Gastroesophageal sphincter (tissue), 4 donors: ENCODE measurements around the gene TCF7L2. TPM values are rescaled to one million over a fixed set of nuclear protein-coding genes. Genes with fewer than 3 reads are reported as not detected.

Experiments
- ATAC-seq: fragments of 150-250 bp; one replicate; pipeline ENCODE4 v1.9.1; 2016; ENCODE audit warnings: mild to moderate bottlenecking, moderate library complexity
- H3K27ac ChIP-seq, 4 donors: fragments of 200-600 bp; sonication (generic) in 3 of 4; 1 replicate in 3 of 4; 2 replicates in 1 of 4; pipeline ENCODE4 v1.5.1; 2016 to 2019
- H3K27me3 ChIP-seq: fragments of 200-600 bp; sonication (generic); one replicate; pipeline ENCODE4 v1.5.1; 2019
- H3K36me3 ChIP-seq, 2 donors: fragments of 200-600 bp; sonication (generic); one replicate each; pipeline ENCODE4 v1.5.1; 2019; ENCODE audit warnings: control low read depth in 1 of 2
- H3K4me1 ChIP-seq, 3 donors: fragments of 200-600 bp; sonication (generic); 1 replicate in 2 of 3; 2 replicates in 1 of 3; pipeline ENCODE4 v1.5.1; 2016 to 2019; ENCODE audit warnings: control low read depth in 2 of 3
- H3K4me3 ChIP-seq, 2 donors: fragments of 200-600 bp; sonication (generic); one replicate each; pipeline ENCODE4 v1.5.1; 2019; ENCODE audit warnings: mild to moderate bottlenecking in 1 of 2, moderate library complexity in 1 of 2
- H3K9me3 ChIP-seq, 3 donors: fragments of 200-600 bp; sonication (generic); one replicate each; pipeline ENCODE4 v1.5.1; 2017 to 2019; ENCODE audit warnings: control low read depth in 2 of 3
- EP300 ChIP-seq: sonication (generic); formaldehyde crosslinking; IDR thresholded peaks from one replicate; pipeline ENCODE4 v1.6.1; 2017; ENCODE audit warnings: antibody characterized with exemption, mild to moderate bottlenecking
- POLR2A ChIP-seq, 2 donors: fragments of 450-650 bp; IDR thresholded peaks; one replicate each; pipeline ENCODE4 v1.6.1; 2017; ENCODE audit warnings: antibody characterized with exemption in 2 of 2, mild to moderate bottlenecking in 2 of 2, moderate library complexity in 1 of 2
- POLR2AphosphoS5 ChIP-seq: sonication (generic); formaldehyde crosslinking; IDR thresholded peaks from one replicate; pipeline ENCODE4 v1.6.1; 2017; ENCODE audit warnings: antibody characterized with exemption
- WGBS, 2 donors: methylation state at CpG; one replicate each; pipeline ENCODE4 v1.1.5; 2018; ENCODE audit warnings: low coverage in 1 of 2; 5-methylcytosine and 5-hydroxymethylcytosine counted together
- total RNA-seq, 4 donors: library from RNA; depleted of rRNA; stranded (reverse); fragments of >200 nt; gene quantifications; one replicate each; pipeline ENCODE4 v1.1.0, GENCODE V29; 2016
- TF ChIP-seq, protein P1 (sequence below), 4 experiments: fragments of 200-600 bp in 2 of 4; fragments of 450-650 bp in 2 of 4; sonication (generic) in 1 of 4; IDR thresholded peaks; one replicate each; pipeline ENCODE4 v1.5.1; 2017 to 2019; ENCODE audit warnings: antibody characterized with exemption in 4 of 4, mild to moderate bottlenecking in 2 of 4, moderate library complexity in 2 of 4

Gene TCF7L2
- total RNA-seq, 4 donors from 2014 or later, result 12.6 to 22.4 (median 20.2) TPM

DNA sequence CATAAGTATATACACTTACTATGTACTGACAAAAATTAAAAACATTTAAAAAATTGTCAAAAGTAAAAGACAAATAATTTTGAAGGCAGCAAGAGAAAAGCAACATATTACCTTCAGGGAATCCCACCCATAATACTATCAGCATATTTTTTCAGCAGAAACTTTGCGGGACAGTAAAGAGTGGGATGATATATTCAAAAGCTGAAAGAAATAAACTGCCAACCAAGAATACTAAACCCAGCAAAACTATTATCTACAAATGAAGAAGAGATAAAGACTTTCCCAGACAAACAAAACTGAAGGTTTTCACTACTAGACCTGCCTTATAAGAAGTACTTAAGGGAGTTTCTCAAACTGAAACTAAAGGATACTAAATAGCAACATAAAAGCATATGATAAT is 257.9 kb downstream of the TCF7L2 start:
- H3K4me3 ChIP-seq, result no peak overlapping the region
- no peak for ATAC-seq
- no peaks in the 10 kb centered on the region for H3K36me3 ChIP-seq
- 85% methylated on average over 1 of the region's 1 CpG; no CpG with 5 or more reads in 1 of the 2 donors for WGBS, 2 donors
- no peak overlapping the region for H3K27ac ChIP-seq
- H3K9me3 ChIP-seq, result peaks cover 0 to 56% (median 0%) of the 10 kb centered on the region in 3 donors
- no peak for TF ChIP-seq POLR2A (IDR thresholded peaks at IDR 0.05)
- TF ChIP-seq EP300, result no peak
- no peak for TF ChIP-seq POLR2AphosphoS5
- no peaks in the 10 kb centered on the region for H3K4me1 ChIP-seq
- H3K27me3 ChIP-seq, result no peaks in the 10 kb centered on the region

DNA sequence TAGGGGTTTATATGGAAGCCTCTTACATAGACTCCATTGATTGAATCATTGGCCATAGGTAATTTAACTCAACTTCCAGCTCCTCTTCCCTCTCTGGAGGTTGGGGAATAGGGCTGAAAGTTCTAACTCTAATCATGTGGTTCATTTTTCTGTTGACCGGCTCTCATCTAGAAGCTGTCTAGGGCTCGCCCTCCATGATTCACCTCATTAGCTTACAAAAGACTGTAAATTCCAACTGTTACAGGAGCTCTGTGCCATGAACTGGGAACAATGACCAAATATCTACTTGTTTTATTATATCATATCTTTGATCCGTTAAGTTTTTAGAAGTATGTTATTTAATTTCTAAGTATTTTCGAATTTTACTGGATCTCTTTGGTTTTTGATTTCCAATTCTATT is 263.0 kb downstream of the TCF7L2 start:
- Histone ChIP-seq H3K9me3 (peaks cover 0 to 41% (median 0%) of the 10 kb centered on the region in 3 donors), H3K36me3 (no peaks in the 10 kb centered on the region), H3K4me1 (no peaks in the 10 kb centered on the region), H3K27me3 (no peaks in the 10 kb centered on the region), H3K4me3 (no peak overlapping the region), H3K27ac (no peak overlapping the region)
- TF ChIP-seq, protein P1, sequence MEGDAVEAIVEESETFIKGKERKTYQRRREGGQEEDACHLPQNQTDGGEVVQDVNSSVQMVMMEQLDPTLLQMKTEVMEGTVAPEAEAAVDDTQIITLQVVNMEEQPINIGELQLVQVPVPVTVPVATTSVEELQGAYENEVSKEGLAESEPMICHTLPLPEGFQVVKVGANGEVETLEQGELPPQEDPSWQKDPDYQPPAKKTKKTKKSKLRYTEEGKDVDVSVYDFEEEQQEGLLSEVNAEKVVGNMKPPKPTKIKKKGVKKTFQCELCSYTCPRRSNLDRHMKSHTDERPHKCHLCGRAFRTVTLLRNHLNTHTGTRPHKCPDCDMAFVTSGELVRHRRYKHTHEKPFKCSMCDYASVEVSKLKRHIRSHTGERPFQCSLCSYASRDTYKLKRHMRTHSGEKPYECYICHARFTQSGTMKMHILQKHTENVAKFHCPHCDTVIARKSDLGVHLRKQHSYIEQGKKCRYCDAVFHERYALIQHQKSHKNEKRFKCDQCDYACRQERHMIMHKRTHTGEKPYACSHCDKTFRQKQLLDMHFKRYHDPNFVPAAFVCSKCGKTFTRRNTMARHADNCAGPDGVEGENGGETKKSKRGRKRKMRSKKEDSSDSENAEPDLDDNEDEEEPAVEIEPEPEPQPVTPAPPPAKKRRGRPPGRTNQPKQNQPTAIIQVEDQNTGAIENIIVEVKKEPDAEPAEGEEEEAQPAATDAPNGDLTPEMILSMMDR (IDR thresholded peaks at IDR 0.05), result no peak
- TF ChIP-seq POLR2AphosphoS5 (no peak), POLR2A (IDR thresholded peaks at IDR 0.05) (no peak), EP300 (no peak)
- WGBS, 2 donors, result 89 to 91% methylated on average over 4 of the region's 4 CpGs
- ATAC-seq, result no peak

DNA sequence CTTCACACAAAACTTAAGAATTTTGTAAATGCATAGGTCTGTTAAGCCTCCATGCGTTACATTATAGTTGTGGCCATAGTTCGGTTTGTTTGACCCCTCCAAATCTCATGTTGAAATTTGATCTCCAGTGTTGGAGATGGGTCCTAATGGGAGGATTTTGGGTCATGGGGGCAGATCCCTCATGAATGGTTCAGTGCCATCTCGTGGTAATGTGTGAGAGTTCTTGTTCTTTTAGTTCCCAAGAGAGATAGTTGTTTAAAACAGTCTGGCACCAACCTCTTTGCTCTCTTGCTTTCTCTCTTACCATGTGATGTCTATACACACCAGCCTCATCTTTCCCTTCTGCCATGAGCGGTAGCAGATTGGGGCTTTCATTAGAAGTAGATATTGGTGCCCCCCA is 264.3 kb downstream of the TCF7L2 start:
- H3K36me3 ChIP-seq, result no peaks in the 10 kb centered on the region
- TF ChIP-seq POLR2A (IDR thresholded peaks at IDR 0.05) (no peak), POLR2AphosphoS5 (no peak), EP300 (no peak)
- TF ChIP-seq, protein P1 (IDR thresholded peaks at IDR 0.05), result no peak
- 77% methylated on average over 4 of the region's 4 CpGs; no CpG with 5 or more reads in 1 of the 2 donors for whole genome bisulfite sequencing, 2 donors
- no peak overlapping the region for H3K27ac ChIP-seq
- ATAC-seq, result no peak
- no peaks in the 10 kb centered on the region for H3K27me3 ChIP-seq
- no peaks in the 10 kb centered on the region for H3K4me1 ChIP-seq
- H3K9me3 ChIP-seq, result peaks cover 0 to 29% (median 0%) of the 10 kb centered on the region in 3 donors
- H3K4me3 ChIP-seq, result no peak overlapping the region

DNA sequence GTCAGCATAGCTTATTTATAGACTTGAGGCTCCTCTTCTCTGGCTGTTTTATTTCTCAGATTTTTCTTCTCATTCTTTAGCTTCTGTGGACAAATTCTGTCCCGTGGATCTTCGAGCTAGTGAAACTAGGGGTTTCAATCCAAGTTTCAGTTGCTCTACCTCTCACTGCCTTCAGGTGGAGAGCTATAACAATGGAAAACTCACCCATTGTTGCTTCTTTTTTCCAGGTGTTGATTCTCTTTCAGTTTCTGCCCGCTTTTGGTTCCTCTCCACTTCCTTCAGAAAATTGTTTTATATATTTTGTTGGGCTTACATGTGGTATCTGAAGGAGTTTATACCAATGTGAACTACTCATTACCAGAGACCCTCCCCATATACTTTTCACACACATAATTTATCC is 266.1 kb downstream of the TCF7L2 start:
- WGBS, 2 donors, result 47 to 54% methylated on average over 3 of the region's 3 CpGs
- Histone ChIP-seq H3K9me3 (peaks cover 0 to 29% (median 0%) of the 10 kb centered on the region in 3 donors), H3K36me3 (no peaks in the 10 kb centered on the region), H3K4me1 (no peaks in the 10 kb centered on the region), H3K4me3 (no peak overlapping the region), H3K27ac (no peak overlapping the region), H3K27me3 (no peaks in the 10 kb centered on the region)
- no peak for TF ChIP-seq POLR2AphosphoS5
- TF ChIP-seq, protein P1 (IDR thresholded peaks at IDR 0.05), result no peak
- TF ChIP-seq POLR2A (IDR thresholded peaks at IDR 0.05), result no peak
- no peak for TF ChIP-seq EP300
- no peak for ATAC-seq
